H1 (cell line): ENCODE data around the gene TELO2. TPM values are rescaled to one million over a fixed set of nuclear protein-coding genes. Genes with fewer than 3 reads are reported as not detected.

Experiments used
- CTCF ChIA-PET: fragments of 300-600 bp; sonication (Branson Sonifier 250); formaldehyde crosslinking; loops from one replicate; lab custom pipeline; 2021; ENCODE audit not compliant: partially characterized antibody; lab: Charles Lee
- POLR2A ChIA-PET: fragments of 300-600 bp; sonication (Branson Sonifier 250); formaldehyde crosslinking; loops from one replicate; lab custom pipeline; 2021; ENCODE audit warnings: inconsistent platforms; ENCODE audit not compliant: partially characterized antibody; lab: Charles Lee
- DNase-seq, 2 experiments: peaks; one replicate each; pipeline versions ENCODE4 v3.0.0 to v3.0.0-alpha.2; 2010 to 2022; ENCODE audit warnings: low spot score in 2 of 2, low read depth in 1 of 2, mixed read lengths in 1 of 2
- FAIRE-seq: peaks from 2 replicates; lab custom pipeline; 2011; peaks lifted over from hg19 to GRCh38; lab: Jason Lieb, UNC
- H2AFZ ChIP-seq: 2 replicates; pipeline ENCODE4 v1.8.1; 2012; ENCODE audit warnings: low read length, inconsistent platforms
- H2AK5ac ChIP-seq: 2 replicates; pipeline ENCODE4 v1.6.1; 2013; ENCODE audit warnings: low read depth, low read length
- H2BK120ac ChIP-seq: replicated peaks from 2 replicates; pipeline ENCODE3; 2013; ENCODE audit warnings: low read depth, low read length, inconsistent platforms
- H2BK12ac ChIP-seq: 2 replicates; pipeline ENCODE4 v1.6.1; 2013; ENCODE audit warnings: low read depth, low read length
- H2BK15ac ChIP-seq: 2 replicates; pipeline ENCODE4 v1.6.1; 2013; ENCODE audit warnings: low read length
- H2BK20ac ChIP-seq: 2 replicates; pipeline ENCODE4 v1.6.1; 2013; ENCODE audit warnings: low read length
- H2BK5ac ChIP-seq: 2 replicates; pipeline ENCODE4 v1.6.1; 2013; ENCODE audit warnings: low read depth, low read length
- H3K14ac ChIP-seq: 2 replicates; pipeline ENCODE4 v1.6.1; 2013; ENCODE audit warnings: inconsistent platforms; ENCODE audit not compliant: insufficient read length
- H3K18ac ChIP-seq: 2 replicates; pipeline ENCODE4 v1.6.1; 2013; ENCODE audit warnings: low read length; ENCODE audit errors: extremely low read depth
- H3K23ac ChIP-seq: 2 replicates; pipeline ENCODE4 v1.6.1; 2013; ENCODE audit warnings: inconsistent platforms; ENCODE audit not compliant: insufficient read length
- H3K23me2 ChIP-seq: 2 replicates; pipeline ENCODE4 v1.6.1; 2013; ENCODE audit warnings: low read depth, low read length
- H3K27ac ChIP-seq: 2 replicates; pipeline ENCODE4 v1.6.1; 2011; ENCODE audit warnings: low read depth, low read length, inconsistent platforms
- H3K27me3 ChIP-seq, 4 experiments: replicated peaks in 1 of 4; 1 replicate in 1 of 4; 2 replicates in 3 of 4; pipeline versions ENCODE4 v1.6.1 to v1.8.1; 2011 to 2013; ENCODE audit warnings: low read length in 3 of 4, mild to moderate bottlenecking in 3 of 4, inconsistent platforms in 2 of 4, mixed read lengths in 2 of 4, moderate library complexity in 1 of 4; ENCODE audit not compliant: control insufficient read depth in 3 of 4, insufficient read depth in 3 of 4; ENCODE audit errors: extremely low read depth in 1 of 4
- H3K36me3 ChIP-seq, 4 experiments: 2 replicates each; pipeline versions ENCODE4 v1.6.1 to v1.8.1; 2011 to 2013; ENCODE audit warnings: mild to moderate bottlenecking in 4 of 4, low read length in 3 of 4, moderate library complexity in 2 of 4, control low read depth in 1 of 4, inconsistent platforms in 1 of 4; ENCODE audit not compliant: insufficient read depth in 4 of 4, control insufficient read depth in 2 of 4
- H3K4ac ChIP-seq: replicated peaks from 2 replicates; pipeline ENCODE3; 2013; ENCODE audit warnings: low read length, low read depth, mixed read lengths, inconsistent platforms; ENCODE audit not compliant: insufficient read length
- H3K4me1 ChIP-seq, 4 experiments: replicated peaks in 1 of 4; 1 replicate in 1 of 4; 2 replicates in 3 of 4; pipeline versions ENCODE4 v1.6.1 to v1.8.1; 2011 to 2013; ENCODE audit warnings: low read length in 3 of 4, inconsistent platforms in 2 of 4, mixed read lengths in 1 of 4; ENCODE audit not compliant: insufficient read depth in 4 of 4, control insufficient read depth in 3 of 4
- H3K4me2 ChIP-seq, 2 experiments: 2 replicates each; pipeline versions ENCODE4 v1.6.1 to v1.8.1; 2011 to 2013; ENCODE audit warnings: low read depth in 2 of 2, low read length in 2 of 2, control low read depth in 1 of 2, inconsistent platforms in 1 of 2, mild to moderate bottlenecking in 1 of 2; ENCODE audit not compliant: insufficient read depth in 1 of 2
- H3K4me3 ChIP-seq, 4 experiments: fragments of 200-600, 300-600 bp in 1 of 4; sonication (generic), shearing (Covaris generic), sonication (Bioruptor Twin) in 1 of 4; 2 replicates each; pipeline versions ENCODE4 v1.5.1 to v1.8.1; 2011 to 2016; ENCODE audit warnings: low read length in 4 of 4, low read depth in 3 of 4, control low read depth in 2 of 4, inconsistent platforms in 2 of 4, mild to moderate bottlenecking in 2 of 4, mixed read lengths in 1 of 4, moderate library complexity in 1 of 4; ENCODE audit not compliant: insufficient read depth in 2 of 4; ENCODE audit errors: extremely low read depth in 1 of 4
- H3K56ac ChIP-seq: replicated peaks from 2 replicates; pipeline ENCODE3; 2013; ENCODE audit warnings: low read depth, mild to moderate bottlenecking, mixed read lengths, low read length, inconsistent platforms; ENCODE audit not compliant: insufficient read length
- H3K79me1 ChIP-seq: 2 replicates; pipeline ENCODE4 v1.6.1; 2013; ENCODE audit warnings: low read depth, low read length, control low read depth
- H3K79me2 ChIP-seq, 2 experiments: 2 replicates each; pipeline versions ENCODE4 v1.6.1 to v1.8.1; 2012 to 2013; ENCODE audit warnings: low read length in 2 of 2, mild to moderate bottlenecking in 2 of 2, inconsistent platforms in 1 of 2; ENCODE audit not compliant: insufficient read depth in 2 of 2, control insufficient read depth in 1 of 2
- H3K9ac ChIP-seq, 4 experiments: replicated peaks in 1 of 4; 1 replicate in 1 of 4; 2 replicates in 3 of 4; pipeline versions ENCODE4 v1.6.1 to v1.8.1; 2011 to 2013; ENCODE audit warnings: low read depth in 3 of 4, low read length in 3 of 4, control low read depth in 2 of 4, mild to moderate bottlenecking in 2 of 4, moderate library complexity in 2 of 4, inconsistent platforms in 1 of 4; ENCODE audit errors: extremely low read depth in 1 of 4
- H3K9me3 ChIP-seq, 2 experiments: 2 replicates each; pipeline versions ENCODE4 v1.6.1 to v1.8.1; 2012 to 2013; ENCODE audit warnings: mild to moderate bottlenecking in 2 of 2, moderate library complexity in 2 of 2, control low read depth in 1 of 2, inconsistent platforms in 1 of 2, low read depth in 1 of 2, low read length in 1 of 2, mixed read lengths in 1 of 2; ENCODE audit not compliant: insufficient read depth in 2 of 2
- H4K20me1 ChIP-seq, 2 experiments: replicated peaks in 1 of 2; 2 replicates each; pipeline versions ENCODE3 to v1.8.1; 2011 to 2013; ENCODE audit warnings: inconsistent platforms in 2 of 2, low read length in 2 of 2, mild to moderate bottlenecking in 1 of 2; ENCODE audit not compliant: insufficient read depth in 2 of 2, control insufficient read depth in 1 of 2
- H4K5ac ChIP-seq: 2 replicates; pipeline ENCODE4 v1.6.1; 2013; ENCODE audit warnings: low read length, low read depth, mixed read lengths, inconsistent platforms; ENCODE audit not compliant: insufficient read length
- H4K8ac ChIP-seq: 2 replicates; pipeline ENCODE4 v1.8.0; 2013; ENCODE audit warnings: mild to moderate bottlenecking, moderate library complexity, low read length, inconsistent platforms; ENCODE audit not compliant: insufficient read depth; ENCODE audit errors: extremely low read depth
- H4K91ac ChIP-seq: replicated peaks from 2 replicates; pipeline ENCODE3; 2013; ENCODE audit warnings: low read length, mixed read lengths, inconsistent platforms; ENCODE audit not compliant: insufficient read length
- EGR1 ChIP-seq: IDR thresholded peaks from 2 replicates; pipeline ENCODE4 v1.6.1; 2011; ENCODE audit warnings: low read depth, low read length, borderline replicate concordance
- GABPA ChIP-seq: IDR thresholded peaks from 2 replicates; pipeline ENCODE4 v1.6.1; 2011; ENCODE audit warnings: mild to moderate bottlenecking, low read length, moderate library complexity, borderline replicate concordance; ENCODE audit not compliant: insufficient read depth
- NANOG ChIP-seq: IDR thresholded peaks from 2 replicates; pipeline ENCODE4 v1.6.1; 2011; ENCODE audit warnings: low read length, low read depth, mild to moderate bottlenecking, inconsistent platforms; ENCODE audit not compliant: insufficient read depth, poor library complexity, severe bottlenecking
- POLR2A ChIP-seq, 2 experiments: IDR thresholded peaks; 1 replicate in 1 of 2; 2 replicates in 1 of 2; pipeline ENCODE4 v1.6.1; 2011; ENCODE audit warnings: low read depth in 2 of 2, low read length in 2 of 2, mild to moderate bottlenecking in 2 of 2; ENCODE audit errors: control extremely low read depth in 1 of 2
- RAD21 ChIP-seq, 2 experiments: IDR thresholded peaks in 1 of 2; conservative IDR thresholded peaks in 1 of 2; 2 replicates each; pipeline ENCODE4 v1.6.1; 2011; ENCODE audit warnings: low read depth in 2 of 2, low read length in 2 of 2, improper control_type of control experiment in 1 of 2, inconsistent platforms in 1 of 2, mild to moderate bottlenecking in 1 of 2, moderate library complexity in 1 of 2
- RXRA ChIP-seq: IDR thresholded peaks from 2 replicates; pipeline ENCODE4 v1.6.1; 2011; ENCODE audit warnings: low read depth, mild to moderate bottlenecking, low read length, moderate library complexity; ENCODE audit not compliant: insufficient read depth
- SIRT6 ChIP-seq: IDR thresholded peaks from one replicate; pipeline ENCODE4 v1.7.1; 2012; ENCODE audit warnings: low read length, inconsistent platforms
- SUZ12 ChIP-seq: fragments of 200-600 bp; sonication (generic); IDR thresholded peaks from 2 replicates; pipeline ENCODE4 v1.6.1; 2012; ENCODE audit warnings: mild to moderate bottlenecking, inconsistent platforms, low read length, moderate library complexity, mixed read lengths
- TAF1 ChIP-seq: IDR thresholded peaks from 2 replicates; pipeline ENCODE4 v1.6.1; 2011; ENCODE audit warnings: mild to moderate bottlenecking, low read depth, low read length
- USF2 ChIP-seq: IDR thresholded peaks from 2 replicates; pipeline ENCODE4 v1.6.1; 2011; ENCODE audit warnings: low read length, improper control_type of control experiment
- WGBS, 2 experiments: shearing (Covaris generic) in 1 of 2; methylation state at CpG; one replicate each; pipeline versions ENCODE4 v1.1.6 to v1.1.7; 2013 to 2015; ENCODE audit warnings: low lambda C conversion rate in 2 of 2, mixed read lengths in 2 of 2, inconsistent platforms in 1 of 2, low coverage in 1 of 2, missing lambda C conversion rate in 1 of 2; ENCODE audit not compliant: insufficient replicate concordance in 2 of 2, insufficient coverage in 1 of 2, insufficient read length in 1 of 2; ENCODE audit errors: extremely low coverage in 1 of 2, missing lambda C conversion rate in 1 of 2; 5-methylcytosine and 5-hydroxymethylcytosine counted together
- polyA plus RNA-seq, 7 experiments: library from polyadenylated mRNA; depleted of rRNA in 3 of 7; stranded (reverse) in 5 of 7; unstranded in 2 of 7; fragments of >200 nt in 5 of 7; fragments of 200-250 nt in 2 of 7; gene quantifications; 1 replicate in 5 of 7; 2 replicates in 1 of 7; 4 replicates in 1 of 7; pipeline versions ENCODE4 v1.2.1 to v1.2.3, GENCODE V29; 2011 to 2013; ENCODE audit warnings: missing spikeins in 2 of 7, mixed read lengths in 2 of 7
- total RNA-seq: library from RNA; stranded (reverse); fragmentation: NEBNext Ultra II Directional; extraction: Animal tissue kit (Norgen Biotek cat#: 25700); gene quantifications from 2 replicates; pipeline ENCODE4 v1.2.1, GENCODE V29; 2021

Gene TELO2
- total and polyA plus RNA-seq, 2 of the 8 experiments (the other 6 are each of a cell fraction or from before 2014, with no cell fraction given) = 39.3 to 64.8 TPM

- no peak overlapping the region for H3K4me3 ChIP-seq
- no peak overlapping the region for H4K91ac ChIP-seq
- H3K27ac ChIP-seq = no peak overlapping the region
- H3K4me2 ChIP-seq = no peak overlapping the region
- no peak overlapping the region for H2AK5ac ChIP-seq
- no peak overlapping the region for H3K9ac ChIP-seq
- H4K5ac ChIP-seq = no peak overlapping the region
- no peak overlapping the region for H3K18ac ChIP-seq
- peaks cover 0 to 2% of the 10 kb centered on the region in 2 experiments; a peak in 2 of 4 replicates for H3K9me3 ChIP-seq
- peak overlapping the region; percentile 45; the same call in 1 of the 2 replicates for H4K8ac ChIP-seq
- H2BK5ac ChIP-seq = no peak overlapping the region
- ChIA-PET POLR2A (interaction anchor here (0.9 to 10.3 kb wide), 19 partner anchors 8 to 270 kb away, joined by 3 to 175 read pairs (median 4); partner anchors contain the start of genes JPT2, MAPK8IP3, NME3 and NUBP2), CTCF (interaction anchor here (0.6 to 1.9 kb wide), 12 partner anchors 9 to 148 kb away, joined by 3 to 6 read pairs (median 3); no protein-coding TSS in a partner anchor)
- no peak for DNase-seq
- H2AFZ ChIP-seq = no peak overlapping the region
- no peaks in the 10 kb centered on the region for H3K27me3 ChIP-seq
- H2BK120ac ChIP-seq = no peak overlapping the region
- no peak overlapping the region for H2BK12ac ChIP-seq
- no peaks in the 10 kb centered on the region for H3K79me2 ChIP-seq
- H4K20me1 ChIP-seq = peaks cover 2% of the 10 kb centered on the region in 2 experiments
- H2BK20ac ChIP-seq = no peak overlapping the region
- H2BK15ac ChIP-seq = no peak overlapping the region
- no peak overlapping the region for H3K4ac ChIP-seq
- no peaks in the 10 kb centered on the region for H3K4me1 ChIP-seq
- no peak overlapping the region for H3K14ac ChIP-seq
- H3K36me3 ChIP-seq = peaks cover 3 to 14% (median 5%) of the 10 kb centered on the region in 4 experiments; a peak in 5 of 8 replicates
- no peak overlapping the region for H3K23ac ChIP-seq
- no peaks in the 10 kb centered on the region for H3K23me2 ChIP-seq
- no peak overlapping the region for H3K56ac ChIP-seq
- no peak for FAIRE-seq
- 83% methylated on average over 18 of the region's 30 CpGs; no CpG with 5 or more reads in 1 of the 2 experiments for WGBS, 2 experiments
- H3K79me1 ChIP-seq = no peaks in the 10 kb centered on the region
- no peak for TF ChIP-seq NANOG
- TF ChIP-seq RXRA = no peak
- no peak for TF ChIP-seq EGR1
- peak in 1 of 2 experiments; percentile 6; a peak in 1 of 3 replicates for TF ChIP-seq POLR2A (IDR thresholded peaks at IDR 0.05; ENCODE audit: control extremely low read depth in 1 of 2, low read depth in 2 of 2, low read length in 2 of 2)
- no peak for TF ChIP-seq GABPA
- TF ChIP-seq SUZ12 = no peak
- no peak for TF ChIP-seq USF2
- no peak for TF ChIP-seq TAF1
- TF ChIP-seq SIRT6 = no peak
- TF ChIP-seq RAD21 (IDR thresholded peaks at IDR 0.05 in 1 of 2, conservative IDR thresholded peaks at IDR 0.05 in 1 of 2; ENCODE audit: low read depth in 2 of 2, low read length in 2 of 2) = peak in 1 of 2 experiments; percentile 15; a peak in 2 of 4 replicates
Observed at GRCh38 chr16:1511662-1512569, 18.8 kb downstream of the TELO2 start.
